HG03571 (cell line): ENCODE measurements around the gene SLC25A33.
"Not testable (repeated sequence)": the region's sequence is repeated elsewhere in the genome, so short reads cannot be mapped to it uniquely, and the experiment has no call there.

Experiments
- ATAC-seq: cut with Tn5 transposase; IDR thresholded peaks from one replicate; pipeline ENCODE4 v1.9.1; 2021; ENCODE audit not compliant: unreplicated experiment

SLC25A33 gene

GRCh38 chr1:9538669-9539164 lies 548 bp upstream of the SLC25A33 start:
- ATAC-seq: no peak

DNA sequence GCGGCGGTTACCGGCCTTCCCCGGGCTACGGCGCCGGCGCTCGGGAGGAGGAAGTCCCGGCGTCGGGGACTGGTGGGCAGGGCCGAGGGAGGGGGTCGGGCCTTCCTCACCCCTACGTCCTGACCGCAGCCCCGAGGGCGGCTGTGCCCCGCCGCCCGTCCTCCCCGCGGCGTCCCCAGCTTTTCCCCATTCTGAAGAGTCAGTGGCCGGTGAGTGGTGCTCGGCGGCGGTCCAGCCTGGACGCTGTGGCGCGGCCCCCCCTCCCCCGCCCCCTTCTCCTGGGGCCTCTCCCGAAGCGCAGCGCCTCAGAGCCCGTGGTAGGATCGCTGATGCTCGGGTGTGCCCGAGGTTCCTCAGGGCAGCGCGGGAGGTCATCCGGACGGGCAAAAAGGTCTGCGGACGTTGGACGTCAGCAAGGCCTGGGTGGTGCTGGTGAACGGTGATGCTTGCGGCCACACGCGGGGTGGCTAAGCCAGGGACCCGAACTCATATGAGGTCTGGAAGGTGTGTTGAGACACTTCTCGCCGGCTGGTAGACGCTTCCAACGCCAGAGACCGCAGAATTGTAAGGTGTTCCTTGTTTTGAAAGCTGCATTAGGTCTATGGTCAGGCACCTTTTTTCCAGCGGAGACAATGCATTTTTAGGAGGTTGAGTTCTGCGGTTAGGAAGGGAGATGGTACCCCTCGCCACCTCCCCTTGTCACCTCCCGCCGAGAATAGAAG lies 725 bp downstream of the SLC25A33 start:
- ATAC-seq: peak; percentile 51

GRCh38 chr1:9542430-9542829 lies 3.2 kb downstream of the SLC25A33 start:
- ATAC-seq: no peak

DNA sequence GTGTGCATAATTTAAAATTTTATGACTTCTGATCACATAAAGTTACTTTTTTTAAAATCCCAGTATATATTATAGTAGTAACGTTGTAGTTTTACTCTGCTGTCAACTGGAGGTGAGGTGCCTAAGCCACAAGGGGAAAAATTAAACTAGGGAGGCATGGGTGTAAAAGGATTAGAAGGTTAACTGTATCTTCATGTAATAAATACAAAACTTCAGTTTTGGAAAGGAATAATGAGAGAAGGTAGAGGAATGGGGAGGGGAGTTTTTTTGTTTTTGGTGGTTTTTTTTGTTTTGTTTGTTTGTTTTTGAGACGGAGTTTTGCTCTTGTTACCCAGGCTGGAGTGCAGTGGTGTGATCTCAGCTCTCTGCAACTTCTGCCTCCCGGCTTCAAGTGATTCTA lies 5.7 kb downstream of the SLC25A33 start:
- no peak for ATAC-seq

GRCh38 chr1:9549955-9550546 lies 10.8 kb downstream of the SLC25A33 start:
- no peak for ATAC-seq

- no peak for ATAC-seq
These were observed 12.7 kb downstream of the SLC25A33 start for GRCh38 chr1:9551984-9552383.

DNA sequence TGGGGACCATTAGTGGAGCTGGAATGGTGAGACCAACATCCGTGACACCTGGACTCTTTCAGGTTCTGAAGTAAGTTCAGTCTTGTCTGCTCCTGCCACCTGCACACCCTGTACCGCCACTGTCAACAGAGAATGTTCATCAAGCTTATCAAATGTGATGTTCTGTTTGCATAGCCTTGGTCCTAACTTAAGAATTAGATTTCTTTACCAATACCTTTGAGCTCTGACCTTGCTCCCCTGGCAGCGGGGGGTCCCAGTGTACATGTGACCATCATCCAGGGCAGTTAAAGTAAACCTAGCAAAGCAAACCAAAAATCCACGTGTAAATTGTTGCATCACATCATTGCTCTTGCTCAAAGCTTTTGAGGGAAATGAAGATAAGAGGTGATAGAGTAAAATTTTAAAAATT lies 14.5 kb downstream of the SLC25A33 start:
- ATAC-seq: no peak

GRCh38 chr1:9555942-9556341 lies 16.7 kb downstream of the SLC25A33 start:
- no peak for ATAC-seq

GRCh38 chr1:9557624-9558023 lies 18.4 kb downstream of the SLC25A33 start:
- no peak for ATAC-seq

- no peak for ATAC-seq
These were observed 19.1 kb downstream of the SLC25A33 start for GRCh38 chr1:9558271-9558945.

DNA sequence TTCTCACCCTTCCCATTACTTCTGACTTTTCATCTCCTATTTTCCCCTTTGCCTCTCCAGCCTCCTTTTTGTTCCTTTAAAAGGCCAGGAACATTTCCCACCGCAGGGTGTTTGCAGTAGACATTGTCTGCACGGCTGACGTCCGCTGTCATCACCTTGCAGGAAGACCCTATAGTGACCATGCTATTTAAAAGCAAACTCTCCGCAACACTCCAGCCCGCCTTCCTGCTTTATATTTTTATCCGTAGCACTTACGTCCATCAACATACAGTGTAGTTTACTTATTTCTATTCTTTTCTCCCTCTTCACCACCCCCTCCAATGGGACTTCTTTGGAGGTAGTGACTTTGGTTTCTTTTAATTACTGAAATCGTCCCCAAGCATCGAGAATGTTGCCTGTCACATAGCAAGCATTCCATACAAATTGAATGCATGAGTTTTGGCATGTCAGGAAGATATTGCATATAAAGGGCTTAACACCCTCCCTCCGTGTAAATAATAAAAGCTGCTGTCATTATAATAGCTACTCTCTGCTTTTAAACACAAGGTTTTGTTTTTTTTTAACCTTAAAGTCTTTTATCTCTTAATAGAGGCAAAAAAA lies 19.8 kb downstream of the SLC25A33 start:
- no peak for ATAC-seq

- ATAC-seq: no peak
These were observed 20.4 kb downstream of the SLC25A33 start for GRCh38 chr1:9559673-9560072.

- not testable (repeated sequence) for ATAC-seq
These were observed 20.8 kb downstream of the SLC25A33 start for GRCh38 chr1:9560090-9560489.

DNA sequence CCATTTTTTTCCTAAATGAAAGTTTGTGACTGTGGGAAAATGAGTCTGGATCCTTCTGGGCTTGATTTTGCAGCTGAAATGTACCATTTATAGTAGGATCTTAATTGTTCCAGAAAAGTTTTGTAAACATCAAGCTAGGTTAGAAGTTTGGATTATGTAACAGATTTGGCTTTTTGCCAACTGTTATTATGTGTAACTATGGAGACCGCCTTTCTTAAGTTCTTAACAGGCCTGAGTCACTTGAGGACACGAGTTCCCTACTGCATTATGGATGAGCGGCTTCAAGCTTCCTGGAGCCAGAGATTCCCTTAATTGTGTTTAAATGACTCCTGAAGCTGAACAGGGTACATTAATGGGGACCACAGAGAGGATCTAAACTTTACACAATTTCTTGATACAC lies 22.2 kb downstream of the SLC25A33 start:
- ATAC-seq: no peak

DNA sequence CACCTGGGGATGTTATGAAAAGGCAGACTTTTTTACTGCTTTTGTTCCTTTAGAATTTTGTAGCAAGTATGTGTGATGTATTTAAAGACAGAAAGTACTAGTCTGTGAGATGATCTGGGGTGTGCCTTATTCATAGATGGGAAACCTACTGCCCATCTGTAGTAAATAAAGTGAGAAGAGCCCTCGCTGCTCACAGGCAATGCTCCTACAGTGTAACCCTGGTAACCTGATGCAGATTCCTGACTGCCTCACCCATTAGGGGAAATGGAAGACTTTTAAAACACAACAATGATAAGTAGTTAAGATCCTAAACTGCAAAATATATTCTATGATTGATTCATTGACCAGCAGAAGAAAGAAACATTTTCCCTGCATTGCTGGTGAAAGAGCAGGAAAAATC lies 30.0 kb downstream of the SLC25A33 start:
- no peak for ATAC-seq

GRCh38 chr1:9570886-9571529 lies 31.7 kb downstream of the SLC25A33 start:
- ATAC-seq: not testable (repeated sequence)

DNA sequence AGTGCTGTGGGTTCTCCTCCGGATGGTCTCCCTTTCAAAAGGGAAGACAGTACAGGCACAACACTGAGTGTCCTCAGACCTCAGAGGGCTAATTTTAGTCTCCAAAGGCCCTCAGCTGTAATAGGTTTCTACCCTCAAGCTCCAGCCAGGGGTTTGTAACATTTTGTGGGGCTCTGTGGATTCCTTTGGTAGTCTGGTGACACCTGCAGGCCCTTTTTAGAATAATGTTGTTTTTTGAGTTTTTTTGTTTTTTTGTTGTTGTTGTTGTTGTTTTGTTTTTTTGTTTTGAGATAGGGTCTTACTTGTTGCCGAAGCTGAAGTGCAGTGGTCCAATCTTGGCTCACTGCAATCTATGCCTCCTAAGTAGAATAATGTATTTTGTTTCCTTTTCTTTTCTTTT lies 34.5 kb downstream of the SLC25A33 start:
- no peak for ATAC-seq

GRCh38 chr1:9575486-9575885 lies 36.2 kb downstream of the SLC25A33 start:
- ATAC-seq: no peak

GRCh38 chr1:9576903-9577302 lies 37.6 kb downstream of the SLC25A33 start:
- ATAC-seq: no peak

DNA sequence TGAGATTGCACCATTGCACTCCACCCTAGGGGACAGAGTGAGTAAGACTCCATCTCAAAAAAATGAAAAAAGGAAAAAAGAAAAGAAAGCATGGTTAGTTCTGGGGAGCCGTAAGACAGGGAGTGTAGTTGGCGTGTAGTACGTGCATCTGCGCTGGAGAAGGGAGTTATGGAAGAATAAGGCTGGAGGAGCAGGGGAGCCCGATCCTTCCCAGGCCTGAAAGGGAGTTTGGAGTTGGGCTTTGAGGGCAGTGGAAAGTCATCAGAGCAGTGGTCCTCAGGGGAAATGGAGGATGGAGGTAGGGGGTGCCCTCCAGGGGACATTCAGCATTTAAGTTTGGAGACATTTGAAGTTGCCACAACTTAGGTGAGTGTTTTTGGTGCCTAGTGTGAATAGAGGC lies 38.2 kb downstream of the SLC25A33 start:
- ATAC-seq: no peak

- no peak for ATAC-seq
These were observed 41.7 kb downstream of the SLC25A33 start for GRCh38 chr1:9580942-9581341.
